Activated CD8-positive, alpha-beta T cell treated with anti-CD3 and anti-CD28 coated beads, Interleukin-2, amount 10 ng/mL, durations not matched to agents 7 days and 5 days (primary cell): ENCODE measurements around the gene SAP25. TPM values are rescaled to one million over a fixed set of nuclear protein-coding genes. Genes with fewer than 3 reads are reported as not detected.

Experiments used
- ATAC-seq: fragments of 150-1000 bp; cut with Tn5 transposase; one replicate; pipeline ENCODE4 v1.10.0; 2021; ENCODE audit warnings: moderate library complexity
- CTCF ChIA-PET: fragments of 350-600 bp; sonication (Branson Sonifier 250); formaldehyde crosslinking; loops from one replicate; lab custom pipeline; 2021; ENCODE audit warnings: antibody characterized with exemption; lab: Charles Lee
- POLR2A ChIA-PET: fragments of 350-600 bp; sonication (Branson Sonifier 250); formaldehyde crosslinking; loops from one replicate; lab custom pipeline; 2021; ENCODE audit warnings: antibody characterized with exemption; lab: Charles Lee
- DNase-seq: peaks from one replicate; pipeline ENCODE4 v3.0.0-alpha.2; 2020
- H3K27ac Mint-ChIP-seq: one replicate; pipeline ENCODE4 v1.8.0; 2021; ENCODE audit warnings: mild to moderate bottlenecking, mixed read lengths
- H3K27me3 Mint-ChIP-seq: one replicate; pipeline ENCODE4 v1.8.0; 2021; ENCODE audit warnings: low read depth, mixed read lengths
- H3K36me3 Mint-ChIP-seq: one replicate; pipeline ENCODE4 v1.8.0; 2021; ENCODE audit warnings: low read depth, mixed read lengths
- H3K4me1 Mint-ChIP-seq: one replicate; pipeline ENCODE4 v1.8.0; 2021; ENCODE audit warnings: low read depth, mixed read lengths
- H3K4me3 Mint-ChIP-seq: one replicate; pipeline ENCODE4 v1.8.0; 2021; ENCODE audit warnings: mild to moderate bottlenecking, mixed read lengths
- H3K9me3 Mint-ChIP-seq: one replicate; pipeline ENCODE4 v1.8.0; 2022; ENCODE audit warnings: mixed read lengths; ENCODE audit not compliant: insufficient read depth
- total RNA-seq, 2 experiments: library from RNA; stranded (reverse); gene quantifications; one replicate each; pipeline ENCODE4 v1.2.3, GENCODE V29; 2021

The SAP25 gene
- total RNA-seq, 2 experiments from 2014 or later, result 29.8 to 30.0 TPM

- Mint-ChIP-seq H3K9me3 (no peaks in the 10 kb centered on the region), H3K4me1 (peaks cover 18% of the 10 kb centered on the region), H3K4me3 (no peak overlapping the region), H3K36me3 (peaks cover 44% of the 10 kb centered on the region), H3K27me3 (no peaks in the 10 kb centered on the region), H3K27ac (no peak overlapping the region)
- DNase-seq (no peak), ATAC-seq (no peak)
- POLR2A ChIA-PET, result no interaction called here
- CTCF ChIA-PET, result no interaction called here
These were observed 1.5 kb upstream of the SAP25 start for GRCh38 chr7:100575206-100575631.

GRCh38 chr7:100574362-100575205 lies 884 bp upstream of the SAP25 start:
- no peak overlapping the region for H3K27ac Mint-ChIP-seq
- ChIA-PET CTCF (no interaction called here), POLR2A (no interaction called here)
- peaks cover 44% of the 10 kb centered on the region for H3K36me3 Mint-ChIP-seq
- no peak for ATAC-seq
- H3K4me3 Mint-ChIP-seq, result no peak overlapping the region
- H3K9me3 Mint-ChIP-seq, result no peaks in the 10 kb centered on the region
- no peaks in the 10 kb centered on the region for H3K27me3 Mint-ChIP-seq
- DNase-seq, result no peak
- H3K4me1 Mint-ChIP-seq, result peaks cover 23% of the 10 kb centered on the region

GRCh38 chr7:100572949-100573675 lies 588 bp downstream of the SAP25 start:
- no peaks in the 10 kb centered on the region for H3K27me3 Mint-ChIP-seq
- DNase-seq, result no peak
- no peaks in the 10 kb centered on the region for H3K9me3 Mint-ChIP-seq
- no peak overlapping the region for H3K27ac Mint-ChIP-seq
- no peak for ATAC-seq
- H3K4me3 Mint-ChIP-seq, result no peak overlapping the region
- H3K4me1 Mint-ChIP-seq, result peaks cover 38% of the 10 kb centered on the region
- ChIA-PET CTCF (interaction anchor here (1.0 kb wide), 1 partner anchor 9 kb away, joined by 5 read pairs; no protein-coding TSS in a partner anchor), POLR2A (no interaction called here)
- H3K36me3 Mint-ChIP-seq, result peaks cover 34% of the 10 kb centered on the region

- no peak for DNase-seq
- ChIA-PET CTCF (interaction anchor here (0.8 to 1.0 kb wide), 2 partner anchors 8 to 14 kb away, joined by 3 to 5 read pairs; no protein-coding TSS in a partner anchor), POLR2A (no interaction called here)
- no peak for ATAC-seq
- Mint-ChIP-seq H3K36me3 (peaks cover 29% of the 10 kb centered on the region), H3K27ac (no peak overlapping the region), H3K4me3 (no peak overlapping the region), H3K4me1 (peaks cover 45% of the 10 kb centered on the region), H3K27me3 (no peaks in the 10 kb centered on the region), H3K9me3 (no peaks in the 10 kb centered on the region)
These were observed 1.3 kb downstream of the SAP25 start for GRCh38 chr7:100572281-100572948.

- POLR2A ChIA-PET, result interaction anchor here (0.8 to 1.7 kb wide), 5 partner anchors 10 to 135 kb away, joined by 3 to 11 read pairs (median 5); partner anchors contain the start of genes FBXO24, LRCH4, PPP1R35 and TSC22D4
- CTCF ChIA-PET, result interaction anchor here (1.6 to 1.9 kb wide), 2 partner anchors 14 to 134 kb away, joined by 6 to 7 read pairs; partner anchors contain the start of genes FBXO24, LRCH4 and POP7
- no peak overlapping the region for H3K4me3 Mint-ChIP-seq
- DNase-seq (no peak), ATAC-seq (no peak)
- H3K4me1 Mint-ChIP-seq, result peaks cover 51% of the 10 kb centered on the region
- peaks cover 29% of the 10 kb centered on the region for H3K36me3 Mint-ChIP-seq
- no peaks in the 10 kb centered on the region for H3K27me3 Mint-ChIP-seq
- no peaks in the 10 kb centered on the region for H3K9me3 Mint-ChIP-seq
- no peak overlapping the region for H3K27ac Mint-ChIP-seq
These were observed 1.9 kb downstream of the SAP25 start for GRCh38 chr7:100571829-100572116.

- Mint-ChIP-seq H3K4me1 (peaks cover 56% of the 10 kb centered on the region), H3K27me3 (no peaks in the 10 kb centered on the region), H3K4me3 (no peak overlapping the region), H3K27ac (no peak overlapping the region), H3K9me3 (no peaks in the 10 kb centered on the region), H3K36me3 (peaks cover 29% of the 10 kb centered on the region)
- POLR2A ChIA-PET, result interaction anchor here (0.8 to 1.7 kb wide), 6 partner anchors 11 to 142 kb away, joined by 3 to 11 read pairs (median 4); partner anchors contain the start of genes FBXO24, LRCH4, PPP1R35 and TSC22D4
- ATAC-seq (no peak), DNase-seq (no peak)
- CTCF ChIA-PET, result interaction anchor here (1.6 to 1.9 kb wide), 2 partner anchors 15 to 134 kb away, joined by 6 to 7 read pairs; partner anchors contain the start of genes FBXO24, LRCH4 and POP7
These were observed 2.5 kb downstream of the SAP25 start for GRCh38 chr7:100570954-100571828.

GRCh38 chr7:100568896-100569844 lies 4.5 kb downstream of the SAP25 start:
- Mint-ChIP-seq H3K4me1 (peaks cover 58% of the 10 kb centered on the region), H3K27ac (peak overlapping the region; percentile 77), H3K36me3 (peaks cover 17% of the 10 kb centered on the region), H3K4me3 (peak overlapping the region; percentile 40), H3K9me3 (no peaks in the 10 kb centered on the region), H3K27me3 (no peaks in the 10 kb centered on the region)
- DNase-seq (peak; percentile 61), ATAC-seq (peak; percentile 35)
- ChIA-PET POLR2A (interaction anchor here (0.6 kb wide), 1 partner anchor 10 kb away, joined by 4 read pairs; no protein-coding TSS in a partner anchor), CTCF (interaction anchor here (0.8 to 2.0 kb wide), 8 partner anchors 9 to 157 kb away, joined by 3 to 11 read pairs (median 4); partner anchors contain the start of genes FBXO24, LRCH4 and POP7)

GRCh38 chr7:100568176-100568895 lies 5.4 kb downstream of the SAP25 start:
- Mint-ChIP-seq H3K4me1 (peaks cover 66% of the 10 kb centered on the region), H3K4me3 (no peak overlapping the region), H3K27me3 (no peaks in the 10 kb centered on the region), H3K9me3 (no peaks in the 10 kb centered on the region), H3K27ac (peak overlapping the region; percentile 80), H3K36me3 (peaks cover 23% of the 10 kb centered on the region)
- ATAC-seq, result no peak
- DNase-seq, result no peak
- ChIA-PET POLR2A (interaction anchor here (0.6 kb wide), 1 partner anchor 11 kb away, joined by 4 read pairs; no protein-coding TSS in a partner anchor), CTCF (interaction anchor here (1.0 to 2.0 kb wide), 6 partner anchors 8 to 157 kb away, joined by 3 to 11 read pairs (median 4); partner anchors contain the start of genes FBXO24 and LRCH4)

GRCh38 chr7:100567751-100568175 lies 5.9 kb downstream of the SAP25 start:
- no peaks in the 10 kb centered on the region for H3K9me3 Mint-ChIP-seq
- H3K4me3 Mint-ChIP-seq, result no peak overlapping the region
- no peaks in the 10 kb centered on the region for H3K27me3 Mint-ChIP-seq
- ChIA-PET POLR2A (no interaction called here), CTCF (interaction anchor here (1.1 kb wide), 1 partner anchor 21 kb away, joined by 3 read pairs; no protein-coding TSS in a partner anchor)
- ATAC-seq, result no peak
- H3K4me1 Mint-ChIP-seq, result peaks cover 66% of the 10 kb centered on the region
- peak overlapping the region; percentile 80 for H3K27ac Mint-ChIP-seq
- peak; percentile 32 for DNase-seq
- peaks cover 25% of the 10 kb centered on the region for H3K36me3 Mint-ChIP-seq
